H1 (cell line): Measurements from ENCODE around the gene LRATD1. TPM values are rescaled to one million over a fixed set of nuclear protein-coding genes. Genes with fewer than 3 reads are reported as not detected.

Experiments used
- BCL11A ChIP-seq, 2 experiments: IDR thresholded peaks; one replicate each; pipeline ENCODE4 v1.6.1; 2011; ENCODE audit warnings: low read depth in 2 of 2, low read length in 2 of 2, mild to moderate bottlenecking in 2 of 2
- CBX8 ChIP-seq: fragments of 300-800, 300-1000 bp; sonication (generic); IDR thresholded peaks from 2 replicates; pipeline ENCODE4 v1.7.1; 2016; ENCODE audit warnings: low read depth, low read length, borderline replicate concordance
- CTBP2 ChIP-seq: IDR thresholded peaks from 2 replicates; pipeline ENCODE4 v1.7.0; 2011; ENCODE audit warnings: borderline replicate concordance, mild to moderate bottlenecking, moderate library complexity, mixed read lengths, low read length; ENCODE audit not compliant: insufficient read depth, insufficient read length
- PHF8 ChIP-seq: fragments of 200-600 bp; sonication (generic); conservative IDR thresholded peaks from 2 replicates; pipeline ENCODE4 v1.7.1; 2012; ENCODE audit warnings: low read depth, mild to moderate bottlenecking, inconsistent platforms, low read length, moderate library complexity
- RAD21 ChIP-seq, 2 experiments: IDR thresholded peaks in 1 of 2; conservative IDR thresholded peaks in 1 of 2; 2 replicates each; pipeline ENCODE4 v1.6.1; 2011; ENCODE audit warnings: low read depth in 2 of 2, low read length in 2 of 2, improper control_type of control experiment in 1 of 2, inconsistent platforms in 1 of 2, mild to moderate bottlenecking in 1 of 2, moderate library complexity in 1 of 2
- RXRA ChIP-seq: IDR thresholded peaks from 2 replicates; pipeline ENCODE4 v1.6.1; 2011; ENCODE audit warnings: low read depth, mild to moderate bottlenecking, low read length, moderate library complexity; ENCODE audit not compliant: insufficient read depth
- SAP30 ChIP-seq: fragments of 300-600 bp; sonication (generic); IDR thresholded peaks from 2 replicates; pipeline ENCODE4 v1.7.1; 2012; ENCODE audit warnings: low read length, moderate library complexity, mild to moderate bottlenecking, inconsistent platforms; ENCODE audit not compliant: insufficient read depth, insufficient replicate concordance
- SIRT6 ChIP-seq: IDR thresholded peaks from one replicate; pipeline ENCODE4 v1.7.1; 2012; ENCODE audit warnings: low read length, inconsistent platforms
- SRF ChIP-seq: IDR thresholded peaks from 2 replicates; pipeline ENCODE4 v1.6.1; 2011; ENCODE audit warnings: mild to moderate bottlenecking, low read depth, low read length, moderate library complexity
- SUZ12 ChIP-seq: fragments of 200-600 bp; sonication (generic); IDR thresholded peaks from 2 replicates; pipeline ENCODE4 v1.6.1; 2012; ENCODE audit warnings: mild to moderate bottlenecking, inconsistent platforms, low read length, moderate library complexity, mixed read lengths
- TEAD4 ChIP-seq: IDR thresholded peaks from 2 replicates; pipeline ENCODE4 v1.6.1; 2012; ENCODE audit warnings: low read depth, low read length, inconsistent platforms, mixed read lengths
- ZNF274 ChIP-seq: IDR thresholded peaks from 2 replicates; pipeline ENCODE4 v1.7.0; 2012; ENCODE audit warnings: low read length, borderline replicate concordance; ENCODE audit errors: extremely low read depth
- polyA plus RNA-seq, 7 experiments: library from polyadenylated mRNA; depleted of rRNA in 3 of 7; stranded (reverse) in 5 of 7; unstranded in 2 of 7; fragments of >200 nt in 5 of 7; fragments of 200-250 nt in 2 of 7; gene quantifications; 1 replicate in 5 of 7; 2 replicates in 1 of 7; 4 replicates in 1 of 7; pipeline versions ENCODE4 v1.2.1 to v1.2.3, GENCODE V29; 2011 to 2013; ENCODE audit warnings: missing spikeins in 2 of 7, mixed read lengths in 2 of 7
- total RNA-seq: library from RNA; stranded (reverse); fragmentation: NEBNext Ultra II Directional; extraction: Animal tissue kit (Norgen Biotek cat#: 25700); gene quantifications from 2 replicates; pipeline ENCODE4 v1.2.1, GENCODE V29; 2021

Gene LRATD1
- total and polyA plus RNA-seq, 2 of the 8 experiments (the other 6 are each of a cell fraction or from before 2014, with no cell fraction given), result 1.2 to 2.3 TPM

DNA sequence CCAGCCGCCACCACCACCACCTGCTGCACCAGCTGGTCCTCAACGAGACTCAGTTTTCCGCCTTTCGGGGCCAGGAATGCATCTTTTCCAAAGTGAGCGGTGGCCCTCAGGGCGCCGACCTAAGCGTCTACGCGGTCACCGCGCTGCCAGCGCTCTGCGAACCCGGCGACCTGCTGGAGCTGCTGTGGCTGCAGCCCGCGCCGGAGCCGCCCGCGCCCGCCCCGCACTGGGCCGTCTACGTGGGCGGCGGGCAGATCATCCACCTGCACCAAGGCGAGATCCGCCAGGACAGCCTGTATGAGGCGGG, 1.6 kb downstream of the LRATD1 start (continued):
- no peak for TF ChIP-seq SAP30
- TF ChIP-seq CTBP2, result no peak
- TF ChIP-seq SIRT6, result no peak
- no peak for TF ChIP-seq ZNF274
- no peak for TF ChIP-seq RAD21 (IDR thresholded peaks at IDR 0.05 in 1 of 2, conservative IDR thresholded peaks at IDR 0.05 in 1 of 2; ENCODE audit: low read depth in 2 of 2, low read length in 2 of 2)
- TF ChIP-seq SRF, result no peak
- TF ChIP-seq BCL11A (IDR thresholded peaks at IDR 0.05; ENCODE audit: low read depth in 2 of 2, low read length in 2 of 2), result no peak
- TF ChIP-seq TEAD4, result no peak
- TF ChIP-seq RXRA, result no peak
- 0 out of 2 replicates have a peak, but pooled peaks have one; percentile 31 for TF ChIP-seq SUZ12
- no peak for TF ChIP-seq CBX8
- no peak for TF ChIP-seq PHF8
- TF ChIP-seq, all 59 proteins: peak for 5
